A549 treated with RU486 at 1 μM for 4 hours (cell line): ENCODE measurements around the gene DCDC2C. TPM values are rescaled to one million over a fixed set of nuclear protein-coding genes. Genes with fewer than 3 reads are reported as not detected.

Experiments used
- total RNA-seq: library from RNA; stranded (reverse); fragments of 200-300 nt; extraction: Qiagen RNA extraction; gene quantifications from 5 replicates; pipeline ENCODE4 v1.2.3, GENCODE V29; 2022; ENCODE audit warnings: low read depth

Gene DCDC2C, protein sequence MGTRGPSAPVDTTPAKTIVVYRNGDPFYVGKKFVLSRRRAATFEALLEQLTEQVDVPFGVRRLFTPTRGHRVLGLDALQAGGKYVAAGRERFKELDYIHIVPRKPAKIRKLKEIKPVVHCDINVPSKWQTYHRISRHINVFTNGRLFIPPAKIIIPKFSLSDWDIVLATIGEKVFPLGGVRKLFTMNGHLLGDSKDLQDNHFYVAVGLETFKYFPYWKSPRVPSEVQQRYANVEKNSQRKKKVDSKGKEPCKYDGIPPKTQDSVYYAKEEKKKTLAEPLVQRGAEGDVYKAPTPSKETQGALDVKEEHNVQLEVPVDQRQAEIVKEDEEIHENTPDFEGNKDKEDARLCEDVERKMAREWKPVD
- total RNA-seq: 0.24 to 0.54 TPM (median 0.30 TPM) in 5 replicates

DNA sequence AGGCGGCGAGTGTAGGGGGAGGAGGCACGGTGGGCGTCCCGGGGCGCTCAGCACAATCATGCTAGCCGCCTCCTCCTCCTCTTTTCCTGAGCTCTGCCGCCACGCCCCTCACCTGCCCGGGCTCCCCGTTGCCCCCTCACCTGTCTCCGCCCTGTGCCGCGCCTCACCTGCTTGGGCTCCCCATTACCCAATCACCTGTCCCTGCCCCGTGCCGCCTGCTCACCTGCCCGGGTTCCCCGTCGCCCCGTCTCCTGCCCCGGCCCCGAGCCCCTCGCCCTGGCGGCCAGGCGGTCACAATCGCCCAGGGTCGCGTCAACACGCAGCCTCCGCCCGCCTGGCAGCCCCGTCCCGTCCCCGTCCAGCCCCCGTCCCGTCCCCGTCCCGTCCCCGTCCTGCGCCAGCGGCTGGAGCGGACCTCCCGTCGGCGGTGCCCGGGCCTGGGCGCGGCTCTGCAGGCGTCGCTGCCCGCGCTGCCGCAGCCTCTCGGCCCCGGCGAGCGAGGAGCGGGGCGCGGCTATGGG lies at the start of gene DCDC2C:
Gene DCDC2C, plus strand, starts transcription at position 340 of the 521 bp plus-strand sequence. Its CDS starts 177 bp downstream, at position 517.

DNA sequence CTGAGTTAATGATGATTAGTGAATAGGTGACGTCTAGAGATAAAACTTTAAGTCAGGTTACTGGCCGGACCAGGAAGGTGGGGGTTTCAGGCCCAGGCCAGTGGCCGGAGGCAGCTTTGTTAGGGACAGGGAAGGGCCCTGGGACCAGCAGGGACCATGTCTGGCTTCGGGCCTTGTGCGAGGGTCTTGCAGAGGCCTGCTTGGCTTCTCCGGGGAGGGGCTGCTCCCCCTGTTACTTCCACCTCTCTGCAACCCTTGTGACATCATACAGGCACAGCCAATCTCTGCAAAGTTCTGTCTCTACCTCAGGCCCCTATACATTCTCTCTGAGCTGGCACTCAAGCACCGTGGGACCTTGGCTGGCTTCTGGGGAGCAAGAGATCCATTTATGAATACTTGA lies 45.5 kb upstream of the DCDC2C start, which contains the start of gene ALLC:
Gene ALLC, plus strand, starts transcription at position 320 of the 400 bp plus-strand sequence. CDS start 12,958 bp downstream, outside the sequence.

Other genes with a start within 250 kb of the DCDC2C start
- gene ADI1, start 184.0 kb upstream of the DCDC2C start, total RNA-seq: 50.3 to 57.9 TPM (median 56.5 TPM) in 5 replicates
- gene RNASEH1, start 145.2 kb upstream of the DCDC2C start, total RNA-seq: 49.5 to 65.5 TPM (median 53.2 TPM) in 5 replicates
- 2,877 to 4,724 TPM (median 3,177 TPM) in 5 replicates for gene RPS7, start 128.3 kb upstream of the DCDC2C start, total RNA-seq
- 0.39 to 0.76 TPM (median 0.60 TPM) in 5 replicates for gene COLEC11, start 108.5 kb upstream of the DCDC2C start, total RNA-seq
- 0.21 TPM in 1 of 5 replicates, not detected in the others for gene ALLC, start 45.4 kb upstream of the DCDC2C start, total RNA-seq